GM12878 (cell line): ENCODE data around the gene FBXO8.

ENCODE experiments used
- BHLHE40 ChIP-seq, 2 experiments: fragments of 450-650 bp in 1 of 2; IDR thresholded peaks; 2 replicates each; pipeline ENCODE4 v1.6.1; 2011 to 2017; ENCODE audit warnings: low read depth in 2 of 2, borderline replicate concordance in 1 of 2, improper control_type of control experiment in 1 of 2, low read length in 1 of 2, mild to moderate bottlenecking in 1 of 2
- CREB1 ChIP-seq: IDR thresholded peaks from 2 replicates; pipeline ENCODE4 v1.6.1; 2012; ENCODE audit warnings: low read depth, mild to moderate bottlenecking, inconsistent platforms
- NFXL1 ChIP-seq: fragments of 450-650 bp; IDR thresholded peaks from 2 replicates; pipeline ENCODE4 v1.6.1; 2017; ENCODE audit warnings: antibody characterized with exemption, mild to moderate bottlenecking, borderline replicate concordance
- NR2F1 ChIP-seq: fragments of 450-650 bp; conservative IDR thresholded peaks from 2 replicates; pipeline ENCODE4 v1.6.1; 2017; ENCODE audit warnings: mild to moderate bottlenecking
- POLR2A ChIP-seq: IDR thresholded peaks from 2 replicates; pipeline ENCODE4 v1.6.1; 2011; ENCODE audit warnings: low read depth, mild to moderate bottlenecking, low read length

DNA sequence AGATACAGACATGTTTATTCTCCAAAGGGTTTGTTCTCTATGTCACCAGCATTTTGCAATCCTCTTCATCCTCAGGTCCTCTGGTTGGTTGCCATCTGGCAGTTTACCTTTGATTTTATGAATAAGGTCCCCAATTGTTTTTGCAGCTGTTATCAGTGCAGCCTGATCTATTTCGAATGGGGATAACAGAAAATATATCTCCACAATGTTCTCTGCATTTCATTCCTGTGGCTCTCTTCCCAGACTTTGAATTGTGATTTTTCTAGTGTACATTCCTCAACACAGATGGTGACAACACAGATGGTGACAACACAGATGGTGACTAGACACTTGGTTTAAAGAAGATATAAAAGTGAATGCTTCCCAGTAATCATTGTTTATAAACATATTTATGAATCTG is 74.1 kb downstream of the FBXO8 start:
- TF ChIP-seq NR2F1 (no peak), BHLHE40 (IDR thresholded peaks at IDR 0.05; ENCODE audit: borderline replicate concordance in 1 of 2, low read depth in 2 of 2, low read length in 1 of 2) (no peak), POLR2A (no peak), CREB1 (no peak), NFXL1 (no peak)
